Measurements from ENCODE around the gene NAV2.

- TF ChIP-seq CTCF (IDR thresholded peaks at IDR 0.05) (no peak), EZH2 (IDR thresholded peaks at IDR 0.05) (no peak)
These were observed 50.7 kb downstream of the NAV2 start for GRCh38 chr11:19763330-19763729.

Measured in neural progenitor cell (in vitro differentiated cells).